Gastroesophageal sphincter (tissue), 3 donors: ENCODE data around the gene CEP152.

Experiments used
- CTCF ChIP-seq, 4 experiments: fragments of 200-600 bp in 2 of 4; fragments of 450-650 bp in 2 of 4; sonication (generic) in 1 of 4; IDR thresholded peaks; one replicate each; pipeline ENCODE4 v1.5.1; 2017 to 2019; ENCODE audit warnings: antibody characterized with exemption in 4 of 4, mild to moderate bottlenecking in 2 of 4, moderate library complexity in 2 of 4
- POLR2A ChIP-seq, 2 donors: fragments of 450-650 bp; IDR thresholded peaks; one replicate each; pipeline ENCODE4 v1.6.1; 2017; ENCODE audit warnings: antibody characterized with exemption in 2 of 2, mild to moderate bottlenecking in 2 of 2, moderate library complexity in 1 of 2
- POLR2AphosphoS5 ChIP-seq: sonication (generic); formaldehyde crosslinking; IDR thresholded peaks from one replicate; pipeline ENCODE4 v1.6.1; 2017; ENCODE audit warnings: antibody characterized with exemption

GRCh38 chr15:48858401-48858800 lies 47.5 kb upstream of the CEP152 start:
- TF ChIP-seq CTCF (IDR thresholded peaks at IDR 0.05) (no peak), POLR2A (IDR thresholded peaks at IDR 0.05) (no peak), POLR2AphosphoS5 (no peak)
